Measurements from ENCODE around the gene SLC16A11.
"Not testable (repeated sequence)": the region's sequence is repeated elsewhere in the genome, so short reads cannot be mapped to it uniquely, and the experiment has no call there.

SLC16A11 gene

DNA sequence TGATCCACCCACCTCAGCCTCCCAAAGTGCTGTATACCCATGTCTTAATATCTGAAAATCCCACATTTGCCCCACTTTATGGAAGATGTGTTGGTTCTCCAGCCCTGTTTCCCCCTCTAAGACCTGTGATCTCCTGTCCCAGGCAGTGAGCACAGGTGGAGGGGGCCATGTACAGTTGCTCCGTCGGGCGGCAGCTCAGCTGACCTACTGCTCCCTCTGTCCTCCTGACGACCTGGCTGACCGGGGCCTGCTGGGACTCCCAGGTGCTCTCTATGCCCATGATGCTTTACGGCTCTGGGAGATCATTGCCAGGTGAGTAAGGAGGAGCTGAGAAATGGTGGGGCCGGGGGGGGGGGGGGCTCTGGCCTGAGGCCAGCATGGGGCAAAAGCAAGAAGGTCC is 38.2 kb downstream of the SLC16A11 start:
- DNase-seq (ENCODE audit: low spot score) = no peak

DNA sequence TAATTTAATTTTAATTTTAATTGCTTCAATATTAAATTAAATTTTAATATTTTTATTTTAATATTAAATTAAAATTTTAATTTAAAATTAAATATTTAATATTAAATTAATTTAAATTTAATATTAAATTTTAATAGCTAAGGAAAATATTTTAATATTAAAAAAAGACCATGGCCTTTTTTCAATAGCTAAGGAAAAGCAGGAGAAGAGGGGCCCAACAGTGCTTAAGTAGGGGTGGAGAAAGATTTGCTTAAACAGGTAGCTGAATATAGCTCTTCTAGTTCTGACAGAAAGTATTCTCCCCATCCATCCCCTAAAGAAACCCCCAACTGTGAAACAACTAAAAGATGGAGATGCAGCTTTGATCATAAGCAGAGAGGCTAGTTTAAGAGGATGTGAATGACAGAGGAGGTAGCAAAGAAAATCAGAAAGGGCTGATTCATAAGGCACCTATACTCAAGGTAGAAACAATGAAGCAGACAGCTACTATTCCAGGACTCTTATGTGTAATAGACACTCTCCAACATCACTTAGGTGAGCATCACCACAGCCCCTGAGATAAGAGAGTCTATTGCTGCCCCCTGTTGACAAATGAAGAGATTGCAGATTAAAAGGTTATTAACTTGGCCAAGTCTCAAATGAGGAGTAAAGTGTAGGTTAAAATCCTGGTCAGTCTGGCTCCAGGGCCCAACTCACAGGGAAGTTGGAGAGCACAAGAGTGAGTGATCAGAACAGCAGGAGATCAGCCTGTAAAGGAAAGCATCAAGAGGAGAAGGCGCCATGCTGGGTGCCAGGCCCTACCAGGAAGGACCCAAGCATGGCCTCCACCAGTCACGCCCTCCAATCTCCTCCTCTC is 39.3 kb downstream of the SLC16A11 start:
- DNase-seq (ENCODE audit: low spot score) = peak; percentile 68

DNA sequence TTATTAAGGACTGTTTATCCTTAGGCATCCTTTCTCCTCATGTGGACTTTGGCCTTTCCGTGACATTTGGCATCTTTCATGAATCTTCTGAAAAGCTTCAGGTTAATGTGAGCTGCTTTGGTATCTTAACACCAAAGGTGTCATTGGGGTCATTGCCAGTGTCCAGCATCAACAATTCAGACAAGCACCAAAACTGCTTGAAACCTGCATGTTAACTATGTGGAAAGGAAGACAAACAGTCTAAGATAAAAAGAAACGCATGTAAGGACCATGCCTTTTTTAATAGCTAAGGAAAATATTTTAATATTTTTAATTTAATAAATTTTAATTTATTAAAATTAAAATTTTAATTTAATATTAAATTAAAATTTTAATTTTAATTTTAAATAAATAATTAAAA is 40.1 kb downstream of the SLC16A11 start:
- DNase-seq (ENCODE audit: low spot score) = no peak

DNA sequence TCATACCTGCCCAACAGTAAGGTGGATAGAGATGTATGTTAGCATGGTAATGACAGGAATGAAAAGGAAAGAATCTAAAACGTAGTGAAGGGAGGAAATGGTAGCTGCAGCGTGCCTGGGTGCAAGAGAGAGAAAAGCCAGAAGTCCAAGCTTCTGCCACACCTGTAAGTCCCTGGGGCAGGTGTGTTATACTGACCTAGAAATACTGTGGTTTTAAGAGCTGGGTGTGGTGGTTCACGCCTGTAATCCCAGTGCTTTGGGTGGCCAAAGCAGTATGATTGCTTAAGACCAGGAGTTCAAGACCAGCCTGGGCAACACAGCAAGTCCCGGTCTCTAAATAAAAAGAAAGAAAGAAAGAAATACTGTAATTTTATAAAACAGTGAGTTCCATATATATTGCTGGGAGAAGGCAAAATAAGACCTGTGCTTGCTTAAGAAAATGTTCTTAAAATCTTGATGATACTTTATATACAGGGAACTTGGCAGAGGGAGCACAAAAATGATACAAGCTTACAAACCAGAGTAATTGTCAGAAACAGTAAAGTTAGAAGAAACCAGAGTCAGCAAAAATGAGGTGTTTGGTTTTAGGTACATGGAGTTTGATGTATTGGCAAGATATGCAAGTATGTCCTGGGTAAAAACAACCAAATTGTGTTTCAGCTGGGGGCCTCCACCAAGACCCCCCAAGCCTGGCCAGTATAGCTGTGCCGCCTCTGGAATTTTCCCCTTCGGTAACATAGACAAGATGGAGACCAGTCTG is 41.4 kb downstream of the SLC16A11 start:
- DNase-seq (ENCODE audit: low spot score) = no peak

DNA sequence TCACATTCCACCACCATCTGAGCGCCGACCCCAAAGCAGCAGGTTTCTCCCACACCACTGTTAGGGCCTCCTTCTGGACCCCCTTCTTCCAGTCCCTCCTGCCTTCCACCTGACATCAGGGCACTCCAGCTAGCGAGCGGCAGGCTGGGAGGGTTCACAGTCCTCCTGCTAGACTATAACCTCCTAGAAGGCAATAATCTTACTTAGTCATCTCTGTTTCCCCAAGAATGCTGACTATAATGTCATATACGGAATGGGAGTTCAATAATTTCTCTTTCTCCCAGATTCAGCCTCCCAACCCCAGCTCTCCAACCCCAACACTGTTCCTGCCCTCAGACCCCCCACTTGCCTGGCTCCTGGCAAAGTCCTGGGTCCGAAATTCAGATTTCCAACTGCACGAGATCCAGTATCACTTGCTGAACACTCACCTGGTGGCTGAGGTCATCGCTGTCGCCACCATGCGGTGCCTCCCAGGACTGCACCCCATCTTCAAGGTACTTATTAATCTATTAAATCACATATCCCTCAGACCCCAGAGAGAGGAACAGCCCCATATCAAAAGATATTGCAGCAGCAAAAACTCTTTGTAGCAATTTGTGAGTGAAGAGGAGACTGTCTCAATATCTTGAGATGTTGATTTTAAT is 42.5 kb downstream of the SLC16A11 start:
- no peak for DNase-seq (ENCODE audit: low spot score)

DNA sequence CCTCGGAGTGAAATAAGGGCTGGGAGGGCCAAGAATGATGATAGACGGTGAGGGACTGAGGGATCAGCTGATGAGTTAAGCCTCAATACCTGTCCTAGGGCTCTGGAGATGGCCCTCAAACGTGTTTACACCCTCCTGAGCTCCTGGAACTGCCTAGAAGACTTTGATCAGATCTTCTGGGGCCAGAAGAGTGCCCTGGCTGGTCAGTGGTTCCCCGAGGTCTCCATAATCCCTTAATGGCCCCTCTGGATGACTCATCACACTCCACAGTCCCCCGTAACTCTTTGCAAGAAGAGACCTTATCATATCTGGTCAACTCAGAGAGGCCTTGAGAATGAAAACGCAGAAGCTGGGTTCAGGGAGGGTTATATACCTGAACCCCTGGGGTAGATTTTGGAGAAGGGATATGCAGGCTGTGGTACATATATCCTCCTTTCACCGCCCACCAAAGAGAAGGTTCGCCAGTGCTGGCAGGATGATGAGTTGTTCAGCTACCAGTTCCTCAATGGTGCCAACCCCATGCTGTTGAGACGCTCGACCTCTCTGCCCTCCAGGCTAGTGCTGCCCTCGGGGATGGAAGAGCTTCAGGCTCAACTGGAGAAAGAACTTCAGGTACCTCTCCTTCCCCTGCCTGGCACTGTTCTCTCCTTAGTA is 44.9 kb downstream of the SLC16A11 start:
- DNase-seq (ENCODE audit: low spot score) = no peak

DNA sequence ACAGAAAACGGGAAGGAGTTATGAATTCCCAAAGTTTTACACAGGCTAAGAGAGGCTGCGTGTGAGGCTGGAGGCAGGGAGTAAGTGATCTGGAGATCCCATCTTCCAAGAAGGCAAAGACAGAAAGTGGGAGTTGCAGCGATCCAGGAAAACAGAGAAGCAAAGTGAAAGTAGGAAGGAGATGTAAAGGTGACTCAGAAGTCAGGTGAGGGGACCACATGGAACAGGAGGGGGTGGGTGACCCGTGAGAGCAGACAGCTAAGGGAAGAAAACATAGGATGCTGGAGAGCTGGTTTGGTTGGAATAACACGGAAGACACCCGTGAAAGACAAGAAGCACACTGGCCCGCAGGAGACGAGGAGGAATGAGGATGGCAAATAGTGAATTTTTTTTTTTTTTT is 46.7 kb downstream of the SLC16A11 start:
- DNase-seq (ENCODE audit: low spot score) = no peak

DNA sequence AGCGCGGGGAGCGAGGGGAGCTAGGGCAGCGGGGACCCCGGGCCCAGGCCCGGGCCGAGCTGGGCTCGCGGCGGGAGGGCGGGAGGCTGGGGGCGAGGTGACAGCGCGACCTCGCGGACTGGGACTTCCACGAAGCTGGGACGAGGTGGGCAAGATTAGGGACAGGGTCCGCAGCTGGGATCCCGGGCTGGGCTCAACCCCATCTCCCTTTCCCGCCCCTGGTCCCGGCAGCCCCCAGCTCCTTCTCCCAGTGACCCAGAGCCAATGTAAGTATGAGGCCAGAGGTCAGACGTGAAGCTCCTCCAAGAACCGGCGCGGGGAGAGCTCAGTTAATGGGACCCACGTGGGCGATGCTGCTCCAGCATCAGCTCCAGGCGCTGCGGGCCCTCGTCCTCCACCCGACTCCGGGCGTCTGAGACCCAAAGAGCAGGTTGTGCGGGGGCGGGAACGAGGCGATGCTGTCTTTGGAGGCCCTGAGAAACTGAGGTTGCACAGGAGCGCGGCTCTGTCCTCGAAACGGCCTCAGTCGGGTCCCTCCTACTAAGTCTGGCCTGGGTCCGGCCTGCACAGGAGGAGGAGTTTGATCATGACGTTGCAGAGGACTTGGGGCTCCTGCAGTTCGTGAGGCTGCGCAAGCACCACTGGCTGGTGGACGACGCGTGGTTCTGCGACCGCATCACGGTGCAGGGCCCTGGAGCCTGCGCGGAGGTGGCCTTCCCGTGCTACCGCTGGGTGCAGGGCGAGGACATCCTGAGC is 47.5 kb downstream of the SLC16A11 start:
- no peak for DNase-seq (ENCODE audit: low spot score)

DNA sequence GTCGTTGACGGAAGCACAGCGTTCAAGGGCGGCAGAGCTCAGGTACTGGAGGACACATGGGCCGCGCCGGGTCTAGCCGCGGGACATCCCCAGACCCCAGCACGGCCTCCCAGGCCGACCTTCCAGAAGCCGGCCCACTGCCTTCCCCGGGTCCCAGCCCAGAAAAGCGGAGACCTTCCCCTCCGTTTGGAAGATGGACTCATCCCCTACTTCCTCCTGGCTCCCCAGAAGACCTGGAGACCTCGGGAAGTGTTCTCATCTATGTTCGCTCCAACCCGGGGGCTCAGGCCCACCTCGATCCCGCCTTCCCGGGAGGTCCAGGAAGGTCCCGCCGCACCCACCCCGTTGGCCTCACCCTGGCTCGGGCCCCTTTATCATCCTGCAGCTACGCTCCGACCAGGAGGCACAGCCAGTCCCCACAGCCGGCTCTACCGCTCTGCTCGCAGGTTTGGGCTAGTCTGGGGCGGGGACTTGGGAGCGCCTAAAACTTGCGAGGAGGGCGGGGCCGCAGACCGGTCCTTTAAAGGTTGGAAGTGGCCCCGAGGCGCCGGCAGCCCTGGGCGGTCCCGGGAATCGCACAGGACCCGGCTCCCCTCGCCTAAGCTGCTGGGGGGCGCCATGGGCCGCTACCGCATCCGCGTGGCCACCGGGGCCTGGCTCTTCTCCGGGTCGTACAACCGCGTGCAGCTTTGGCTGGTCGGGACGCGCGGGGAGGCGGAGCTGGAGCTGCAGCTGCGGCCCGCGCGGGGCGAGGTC is 48.2 kb downstream of the SLC16A11 start, which contains the start of gene ALOX12:
Gene ALOX12, plus strand, starts transcription at position 550 of the 756 bp plus-strand sequence. Its CDS starts 69 bp downstream, at position 619.
- no peak for DNase-seq (ENCODE audit: low spot score)

DNA sequence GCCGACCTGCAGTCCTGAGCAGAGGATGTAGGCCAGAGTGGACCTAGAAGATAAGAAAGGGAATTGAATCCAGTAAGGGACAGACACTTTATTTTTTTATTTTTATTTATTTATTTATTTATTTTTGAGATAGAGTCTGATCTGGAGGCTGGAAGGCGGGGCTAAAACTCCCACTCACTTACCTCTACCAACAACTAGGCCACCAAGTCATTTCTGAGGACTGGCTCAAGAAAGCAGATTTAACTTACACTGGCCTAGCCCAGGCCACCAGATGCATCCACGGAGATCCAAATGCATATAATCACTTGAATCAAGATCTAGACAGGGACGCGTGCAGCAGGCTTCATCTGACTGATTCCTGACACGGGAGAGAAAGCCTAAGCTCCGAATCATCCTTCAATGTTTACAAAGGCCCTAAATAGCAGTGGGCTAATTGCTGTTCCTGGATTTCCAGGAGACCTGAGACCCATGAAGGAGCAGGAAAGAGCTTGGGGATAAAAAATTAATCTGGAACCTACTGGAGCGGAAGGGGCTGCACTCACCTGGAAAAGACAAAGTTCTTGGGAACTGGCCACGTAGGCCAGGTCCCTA is 49.1 kb downstream of the SLC16A11 start:
- no peak for DNase-seq (ENCODE audit: low spot score)

DNA sequence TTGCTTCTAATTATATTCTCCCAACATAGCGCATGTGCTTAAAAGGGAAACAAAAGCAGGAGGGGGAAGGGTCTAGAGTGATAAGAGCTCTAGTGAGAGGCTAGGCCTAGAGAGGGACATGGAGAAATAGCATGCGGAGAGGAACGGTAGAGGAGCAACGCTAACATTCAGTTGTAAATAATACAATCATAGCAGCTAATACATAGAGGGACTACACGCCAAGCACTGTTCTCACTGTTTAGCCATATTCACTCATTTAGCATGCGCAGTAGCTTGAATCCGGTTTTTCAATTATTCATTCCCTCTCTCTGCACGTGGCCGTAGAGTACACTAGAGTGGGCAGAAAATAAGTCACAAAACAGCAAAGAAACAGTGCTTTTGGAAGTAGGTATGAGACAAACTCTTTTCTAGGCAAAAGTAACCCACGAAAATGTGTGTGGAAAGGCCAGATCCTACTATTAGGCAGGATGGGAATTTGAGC is 49.7 kb downstream of the SLC16A11 start:
- no peak for DNase-seq (ENCODE audit: low spot score)

DNA sequence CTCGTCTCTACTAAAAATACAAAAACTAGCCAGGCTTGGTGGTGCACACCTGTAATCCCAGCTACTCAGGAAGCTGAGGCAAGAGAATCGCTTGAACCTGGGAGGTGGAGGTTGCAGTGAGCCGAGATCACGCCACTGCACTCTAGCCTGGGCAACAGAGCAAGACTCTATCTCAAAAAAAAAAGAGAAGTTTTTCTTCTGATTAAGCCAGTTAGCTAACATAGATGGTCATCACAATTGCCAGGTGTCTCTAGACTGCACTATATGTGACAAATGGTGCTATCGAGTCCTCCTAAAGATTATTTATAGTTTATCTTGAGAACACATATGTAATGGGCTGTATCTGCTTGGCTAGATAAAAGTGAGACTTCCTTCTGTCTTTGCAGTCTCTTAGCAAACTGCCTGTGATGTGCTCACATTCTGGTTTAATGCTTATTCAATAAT is 50.3 kb downstream of the SLC16A11 start:
- not testable (repeated sequence) for DNase-seq (ENCODE audit: low spot score)
